Measurements from ENCODE around the gene TMEM240.

DNA sequence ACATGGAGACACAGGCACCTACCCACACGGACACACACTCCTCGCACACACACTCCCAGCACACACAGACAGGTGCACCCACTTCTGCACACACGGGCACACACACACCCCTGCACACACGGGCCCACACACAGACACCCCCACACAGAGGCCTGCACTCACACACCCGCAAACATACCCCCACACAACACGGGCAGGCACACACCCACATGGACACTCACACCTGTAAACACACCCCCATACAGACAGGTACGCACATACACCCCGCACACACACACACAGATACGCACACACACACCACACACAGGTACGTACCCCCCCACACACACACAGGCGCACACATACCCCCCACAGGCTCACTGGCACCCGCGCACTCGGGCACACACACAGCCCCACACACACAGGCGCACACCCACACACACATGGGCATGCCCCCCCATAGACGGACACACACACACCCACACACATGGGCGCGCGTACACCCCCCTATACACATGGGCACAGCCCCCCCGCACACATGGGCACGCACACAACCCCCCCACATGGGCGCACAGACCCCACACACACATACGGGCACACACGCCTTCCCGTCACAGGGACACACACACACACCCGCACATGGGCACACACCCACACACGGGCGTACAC is 22.3 kb downstream of the TMEM240 start:
- no peak for TF ChIP-seq POLR2AphosphoS5 (IDR thresholded peaks at IDR 0.05)
- TF ChIP-seq, protein P1, sequence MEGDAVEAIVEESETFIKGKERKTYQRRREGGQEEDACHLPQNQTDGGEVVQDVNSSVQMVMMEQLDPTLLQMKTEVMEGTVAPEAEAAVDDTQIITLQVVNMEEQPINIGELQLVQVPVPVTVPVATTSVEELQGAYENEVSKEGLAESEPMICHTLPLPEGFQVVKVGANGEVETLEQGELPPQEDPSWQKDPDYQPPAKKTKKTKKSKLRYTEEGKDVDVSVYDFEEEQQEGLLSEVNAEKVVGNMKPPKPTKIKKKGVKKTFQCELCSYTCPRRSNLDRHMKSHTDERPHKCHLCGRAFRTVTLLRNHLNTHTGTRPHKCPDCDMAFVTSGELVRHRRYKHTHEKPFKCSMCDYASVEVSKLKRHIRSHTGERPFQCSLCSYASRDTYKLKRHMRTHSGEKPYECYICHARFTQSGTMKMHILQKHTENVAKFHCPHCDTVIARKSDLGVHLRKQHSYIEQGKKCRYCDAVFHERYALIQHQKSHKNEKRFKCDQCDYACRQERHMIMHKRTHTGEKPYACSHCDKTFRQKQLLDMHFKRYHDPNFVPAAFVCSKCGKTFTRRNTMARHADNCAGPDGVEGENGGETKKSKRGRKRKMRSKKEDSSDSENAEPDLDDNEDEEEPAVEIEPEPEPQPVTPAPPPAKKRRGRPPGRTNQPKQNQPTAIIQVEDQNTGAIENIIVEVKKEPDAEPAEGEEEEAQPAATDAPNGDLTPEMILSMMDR (IDR thresholded peaks at IDR 0.05 in 8 of 11, conservative IDR thresholded peaks at IDR 0.05 in 3 of 11): no peak

All from spleen (tissue), 7 donors.